Ishikawa (cell line): ENCODE measurements around the gene TMUB1.

Source experiments
- CEBPB ChIP-seq: IDR thresholded peaks from 2 replicates; pipeline ENCODE4 v1.6.1; 2012
- CREB1 ChIP-seq: IDR thresholded peaks from 2 replicates; pipeline ENCODE4 v1.6.1; 2012; ENCODE audit warnings: low read depth
- EGR1 ChIP-seq: IDR thresholded peaks from 2 replicates; pipeline ENCODE4 v1.6.1; 2012
- EP300 ChIP-seq: IDR thresholded peaks from 2 replicates; pipeline ENCODE4 v1.6.1; 2012; ENCODE audit warnings: borderline replicate concordance
- MAX ChIP-seq: IDR thresholded peaks from 2 replicates; pipeline ENCODE4 v1.6.1; 2012
- RAD21 ChIP-seq: IDR thresholded peaks from 2 replicates; pipeline ENCODE4 v1.6.1; 2012; ENCODE audit warnings: low read depth
- TAF1 ChIP-seq: IDR thresholded peaks from 2 replicates; pipeline ENCODE4 v1.6.1; 2012; ENCODE audit warnings: low read depth, mild to moderate bottlenecking
- TCF12 ChIP-seq: IDR thresholded peaks from 2 replicates; pipeline ENCODE4 v1.6.1; 2012; ENCODE audit warnings: low read depth
- USF1 ChIP-seq: IDR thresholded peaks from 2 replicates; pipeline ENCODE4 v1.6.1; 2012
- ZBTB7A ChIP-seq: IDR thresholded peaks from 2 replicates; pipeline ENCODE4 v1.6.1; 2012; ENCODE audit warnings: low read depth

DNA sequence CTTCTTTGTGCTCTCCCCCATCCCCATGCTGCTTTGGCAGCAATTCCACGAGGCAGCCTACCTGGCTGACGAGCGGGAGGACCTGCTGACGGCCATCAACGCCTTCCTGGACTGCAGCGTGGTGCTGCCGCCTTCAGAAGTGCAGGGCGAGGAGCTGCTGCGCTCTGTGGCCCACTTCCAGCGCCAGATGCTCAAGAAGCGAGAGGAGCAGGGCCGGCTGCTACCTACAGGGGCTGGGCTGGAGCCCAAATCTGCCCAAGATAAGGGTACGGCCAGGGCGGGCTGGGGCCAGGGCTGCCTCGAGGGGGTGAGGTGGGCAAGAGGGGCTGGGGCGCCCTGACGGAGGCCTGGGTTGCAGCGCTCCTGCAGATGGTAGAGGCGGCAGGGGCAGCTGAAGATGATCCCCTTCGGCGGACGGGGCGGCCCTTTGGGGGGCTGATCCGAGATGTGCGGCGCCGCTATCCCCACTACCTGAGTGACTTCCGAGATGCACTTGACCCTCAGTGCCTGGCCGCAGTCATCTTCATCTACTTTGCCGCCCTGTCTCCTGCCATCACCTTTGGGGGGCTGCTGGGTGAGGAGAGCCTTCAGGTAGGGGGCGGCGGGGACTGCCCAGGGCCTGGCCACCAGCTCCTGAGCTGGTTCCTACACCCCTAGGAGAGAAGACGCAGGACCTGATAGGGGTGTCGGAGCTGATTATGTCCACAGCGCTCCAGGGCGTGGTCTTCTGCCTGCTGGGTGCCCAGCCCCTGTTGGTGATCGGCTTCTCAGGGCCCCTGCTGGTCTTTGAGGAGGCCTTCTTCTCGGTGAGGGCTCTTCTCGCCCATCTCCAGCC, 12.0 kb downstream of the TMUB1 start:
- TF ChIP-seq USF1, result no peak
- TF ChIP-seq MAX, result no peak
- no peak for TF ChIP-seq EGR1
- TF ChIP-seq ZBTB7A, result no peak
- no peak for TF ChIP-seq TAF1
- TF ChIP-seq TCF12, result no peak
- TF ChIP-seq CEBPB, result no peak
- TF ChIP-seq CREB1, result no peak
- TF ChIP-seq RAD21, result no peak
- TF ChIP-seq EP300, result no peak
